Kidney (tissue), 14 donors: Measurements from ENCODE around the gene GFRA4. TPM values are rescaled to one million over a fixed set of nuclear protein-coding genes. Genes with fewer than 3 reads are reported as not detected.

Source experiments
- DNase-seq, 5 donors: peaks; one replicate each; pipeline ENCODE4 v3.0.0-alpha.2; 2013 to 2020
- FAIRE-seq: peaks from 2 replicates; lab custom pipeline; 2012; peaks lifted over from hg19 to GRCh38; lab: Jason Lieb, UNC
- H3K27ac ChIP-seq, 2 donors: one replicate each; pipeline ENCODE4 v1.7.0; 2013; ENCODE audit warnings: low read depth in 2 of 2, low read length in 2 of 2, inconsistent platforms in 1 of 2
- H3K27me3 ChIP-seq: one replicate; pipeline ENCODE4 v1.7.1; 2013; ENCODE audit warnings: low read length, inconsistent platforms; ENCODE audit not compliant: control insufficient read depth, insufficient read depth
- H3K36me3 ChIP-seq, 3 donors: one replicate each; pipeline versions ENCODE4 v1.7.0 to v1.7.1; 2013; ENCODE audit warnings: low read length in 3 of 3, control low read depth in 1 of 3, inconsistent platforms in 1 of 3; ENCODE audit not compliant: insufficient read depth in 3 of 3, control insufficient read depth in 2 of 3
- H3K4me1 ChIP-seq, 3 donors: one replicate each; pipeline versions ENCODE4 v1.7.0 to v1.7.1; 2013; ENCODE audit warnings: low read length in 3 of 3, inconsistent platforms in 1 of 3, low read depth in 1 of 3; ENCODE audit not compliant: control insufficient read depth in 2 of 3, insufficient read depth in 2 of 3
- H3K4me3 ChIP-seq, 3 donors: one replicate each; pipeline versions ENCODE4 v1.7.0 to v1.8.1; 2013; ENCODE audit warnings: low read length in 3 of 3, control low read depth in 1 of 3, inconsistent platforms in 1 of 3
- H3K9ac ChIP-seq, 3 donors: one replicate each; pipeline versions ENCODE4 v1.7.0 to v1.7.1; 2013; ENCODE audit warnings: low read length in 3 of 3, control low read depth in 1 of 3, inconsistent platforms in 1 of 3
- H3K9me3 ChIP-seq, 3 donors: one replicate each; pipeline versions ENCODE4 v1.7.0 to v1.7.1; 2013; ENCODE audit warnings: low read length in 3 of 3, control low read depth in 1 of 3, inconsistent platforms in 1 of 3; ENCODE audit not compliant: control insufficient read depth in 2 of 3, insufficient read depth in 1 of 3
- intact Hi-C: fragments of 100-400 bp; cut with DNase I; formaldehyde crosslinking; loops from one replicate; pipeline ENCODE4 v1.11.1; 2022
- polyA plus RNA-seq: library from polyadenylated mRNA; stranded (reverse); fragments of 350-450 nt; fragmentation: Illumina TruSeq; extraction: RNeasy Lipid Tissue Mini Kit (QIAGEN cat#74804); gene quantifications from one replicate; pipeline ENCODE4 v1.2.3, GENCODE V29; 2014; ENCODE audit warnings: low read depth, low replicate concordance; ENCODE audit not compliant: insufficient read depth
- total RNA-seq: library from RNA; stranded (reverse); fragmentation: NEBNext Ultra II Directional; extraction: Animal tissue kit (Norgen Biotek cat#: 25700); gene quantifications from one replicate; pipeline ENCODE4 v1.2.1, GENCODE V29; 2021
- TF ChIP-seq, protein P1 (sequence below): IDR thresholded peaks from 3 replicates; pipeline ENCODE4 v1.5.1; 2012; ENCODE audit warnings: mild to moderate bottlenecking, moderate library complexity, borderline replicate concordance; ENCODE audit not compliant: insufficient read depth; ENCODE audit errors: extremely low read depth
- donor health status: control.
- donor health status: control.
- donor health status: control.
- donor health status: control.
- donor health status: control.
- donor health status: DM: yes; HTN: yes; CAD: no.
- donor health status: Normal renal cell carcinoma (clear cell type).

The GFRA4 gene
- total and polyA plus RNA-seq, 2 donors from 2014 or later, result 0.56 TPM; not detected in 1

DNA sequence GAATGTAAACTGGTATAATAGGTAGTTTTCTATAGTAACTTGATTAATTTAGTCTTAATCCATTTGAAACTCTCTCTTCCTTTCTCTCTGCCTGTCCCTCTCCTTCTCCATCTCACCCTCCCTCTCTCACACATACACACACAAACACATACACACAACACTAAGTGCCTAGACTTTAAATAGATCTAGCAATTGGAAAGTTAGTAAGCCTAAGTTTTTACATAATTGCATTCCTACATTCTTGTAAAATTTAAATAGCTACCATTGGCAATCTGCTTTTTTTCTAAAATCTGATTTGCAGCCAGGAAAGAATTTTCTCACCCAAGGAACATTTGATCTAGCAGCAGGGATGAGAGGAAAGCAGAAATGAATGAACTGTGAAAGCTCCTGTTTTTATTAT lies 15.7 kb downstream of the GFRA4 start:
- Histone ChIP-seq H3K4me3 (no peak overlapping the region), H3K27ac (no peak overlapping the region), H3K36me3 (peaks cover 2 to 27% (median 6%) of the 10 kb centered on the region in 3 donors), H3K4me1 (peaks cover 0 to 2% (median 0%) of the 10 kb centered on the region in 3 donors), H3K27me3 (no peaks in the 10 kb centered on the region), H3K9ac (no peak overlapping the region), H3K9me3 (no peaks in the 10 kb centered on the region)
- DNase-seq (no peak), FAIRE-seq (no peak)
- intact Hi-C loops, result no loop called here
- TF ChIP-seq, protein P1, sequence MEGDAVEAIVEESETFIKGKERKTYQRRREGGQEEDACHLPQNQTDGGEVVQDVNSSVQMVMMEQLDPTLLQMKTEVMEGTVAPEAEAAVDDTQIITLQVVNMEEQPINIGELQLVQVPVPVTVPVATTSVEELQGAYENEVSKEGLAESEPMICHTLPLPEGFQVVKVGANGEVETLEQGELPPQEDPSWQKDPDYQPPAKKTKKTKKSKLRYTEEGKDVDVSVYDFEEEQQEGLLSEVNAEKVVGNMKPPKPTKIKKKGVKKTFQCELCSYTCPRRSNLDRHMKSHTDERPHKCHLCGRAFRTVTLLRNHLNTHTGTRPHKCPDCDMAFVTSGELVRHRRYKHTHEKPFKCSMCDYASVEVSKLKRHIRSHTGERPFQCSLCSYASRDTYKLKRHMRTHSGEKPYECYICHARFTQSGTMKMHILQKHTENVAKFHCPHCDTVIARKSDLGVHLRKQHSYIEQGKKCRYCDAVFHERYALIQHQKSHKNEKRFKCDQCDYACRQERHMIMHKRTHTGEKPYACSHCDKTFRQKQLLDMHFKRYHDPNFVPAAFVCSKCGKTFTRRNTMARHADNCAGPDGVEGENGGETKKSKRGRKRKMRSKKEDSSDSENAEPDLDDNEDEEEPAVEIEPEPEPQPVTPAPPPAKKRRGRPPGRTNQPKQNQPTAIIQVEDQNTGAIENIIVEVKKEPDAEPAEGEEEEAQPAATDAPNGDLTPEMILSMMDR, result no peak

DNA sequence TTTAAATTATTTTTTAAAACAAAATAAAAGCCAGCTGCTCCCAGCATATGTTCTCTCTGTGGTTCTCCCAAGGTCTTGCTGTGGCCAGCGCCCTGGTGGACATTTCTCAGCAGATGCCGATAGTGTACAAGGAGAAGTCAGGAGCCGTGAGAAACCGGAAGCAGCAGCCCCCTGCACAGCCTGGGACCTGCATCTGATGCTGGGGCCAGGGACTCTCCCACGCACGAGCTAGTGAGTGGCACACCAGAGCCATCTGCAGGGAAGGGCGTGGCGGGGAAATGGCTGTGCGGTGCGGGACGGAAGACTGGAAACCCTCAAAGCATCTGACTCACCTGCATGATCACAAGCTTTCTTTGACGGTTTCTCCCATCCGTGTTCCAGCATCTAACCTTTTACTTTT lies 16.5 kb downstream of the GFRA4 start:
- TF ChIP-seq, protein P1, result no peak
- Histone ChIP-seq H3K4me1 (peaks cover 0 to 2% (median 0%) of the 10 kb centered on the region in 3 donors), H3K27ac (no peak overlapping the region), H3K9me3 (no peaks in the 10 kb centered on the region), H3K36me3 (peaks cover 2 to 27% (median 8%) of the 10 kb centered on the region in 3 donors), H3K27me3 (no peaks in the 10 kb centered on the region), H3K9ac (no peak overlapping the region), H3K4me3 (no peak overlapping the region)
- peak in 2 of 5 donors; percentile 46 to 60 for DNase-seq
- intact Hi-C loops, result no loop called here
- no peak for FAIRE-seq

DNA sequence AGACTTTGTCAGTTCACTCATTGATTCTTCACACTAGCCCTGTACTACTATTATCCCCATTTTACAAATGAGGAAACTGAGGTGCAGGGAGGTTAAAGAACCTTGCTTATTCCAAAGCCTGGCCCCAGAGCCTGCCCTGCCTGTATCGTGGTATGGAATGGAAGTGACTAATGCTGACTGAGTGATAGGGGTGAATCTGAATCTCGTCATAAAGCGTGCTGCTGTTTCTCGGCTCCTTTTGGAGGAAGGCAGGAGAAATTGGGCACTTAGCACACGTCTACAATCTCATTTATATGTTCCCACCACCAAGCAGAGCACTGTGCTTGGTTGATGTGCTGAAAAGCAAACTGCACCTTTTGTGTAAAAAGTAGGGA lies 17.1 kb downstream of the GFRA4 start:
- H3K4me1 ChIP-seq, result peaks cover 0 to 2% (median 0%) of the 10 kb centered on the region in 3 donors
- H3K27ac ChIP-seq, result no peak overlapping the region
- TF ChIP-seq, protein P1, result no peak
- H3K36me3 ChIP-seq, result peaks cover 2 to 27% (median 8%) of the 10 kb centered on the region in 3 donors
- FAIRE-seq (no peak), DNase-seq (no peak)
- no peaks in the 10 kb centered on the region for H3K27me3 ChIP-seq
- no peak overlapping the region for H3K4me3 ChIP-seq
- H3K9ac ChIP-seq, result no peak overlapping the region
- intact Hi-C loops, result no loop called here
- no peaks in the 10 kb centered on the region for H3K9me3 ChIP-seq
